Body of pancreas (tissue), 4 donors: ENCODE results near the gene IL31RA.

Source experiments
- POLR2A ChIP-seq, 3 donors: fragments of 450-650 bp; IDR thresholded peaks; one replicate each; pipeline ENCODE4 v1.6.1; 2016; ENCODE audit warnings: antibody characterized with exemption in 3 of 3, mild to moderate bottlenecking in 2 of 3
- TF ChIP-seq, protein P1 (sequence below), 7 experiments: fragments of 450-650 bp in 4 of 7; fragments of 200-600 bp in 3 of 7; sonication (generic) in 3 of 7; IDR thresholded peaks; one replicate each; pipeline ENCODE4 v1.5.1; 2016 to 2019; ENCODE audit warnings: antibody characterized with exemption in 7 of 7

DNA sequence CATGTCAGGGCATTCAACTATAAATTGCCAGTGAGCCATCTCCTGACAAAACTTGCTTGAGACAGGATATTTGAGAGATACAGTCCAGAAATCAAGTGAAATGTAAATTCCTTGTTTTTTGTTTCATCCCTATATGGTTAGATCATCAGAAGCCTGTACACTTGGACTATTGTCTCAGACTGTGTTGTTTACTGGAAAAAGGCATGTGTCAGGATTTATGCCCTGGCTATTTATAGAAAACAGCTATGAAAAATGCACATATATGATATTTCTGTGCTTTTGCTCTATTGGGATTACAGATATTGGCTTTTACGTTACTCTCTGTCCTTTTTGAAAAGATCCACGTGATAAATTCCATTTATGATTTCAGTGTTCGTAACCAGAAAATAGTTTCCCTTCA is 44.2 kb downstream of the IL31RA start:
- TF ChIP-seq, protein P1, sequence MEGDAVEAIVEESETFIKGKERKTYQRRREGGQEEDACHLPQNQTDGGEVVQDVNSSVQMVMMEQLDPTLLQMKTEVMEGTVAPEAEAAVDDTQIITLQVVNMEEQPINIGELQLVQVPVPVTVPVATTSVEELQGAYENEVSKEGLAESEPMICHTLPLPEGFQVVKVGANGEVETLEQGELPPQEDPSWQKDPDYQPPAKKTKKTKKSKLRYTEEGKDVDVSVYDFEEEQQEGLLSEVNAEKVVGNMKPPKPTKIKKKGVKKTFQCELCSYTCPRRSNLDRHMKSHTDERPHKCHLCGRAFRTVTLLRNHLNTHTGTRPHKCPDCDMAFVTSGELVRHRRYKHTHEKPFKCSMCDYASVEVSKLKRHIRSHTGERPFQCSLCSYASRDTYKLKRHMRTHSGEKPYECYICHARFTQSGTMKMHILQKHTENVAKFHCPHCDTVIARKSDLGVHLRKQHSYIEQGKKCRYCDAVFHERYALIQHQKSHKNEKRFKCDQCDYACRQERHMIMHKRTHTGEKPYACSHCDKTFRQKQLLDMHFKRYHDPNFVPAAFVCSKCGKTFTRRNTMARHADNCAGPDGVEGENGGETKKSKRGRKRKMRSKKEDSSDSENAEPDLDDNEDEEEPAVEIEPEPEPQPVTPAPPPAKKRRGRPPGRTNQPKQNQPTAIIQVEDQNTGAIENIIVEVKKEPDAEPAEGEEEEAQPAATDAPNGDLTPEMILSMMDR (IDR thresholded peaks at IDR 0.05): no peak
- no peak for TF ChIP-seq POLR2A (IDR thresholded peaks at IDR 0.05)
